Left ventricle myocardium inferior (tissue), 1 donor: ENCODE measurements around the gene RYR2. TPM values are rescaled to one million over a fixed set of nuclear protein-coding genes. Genes with fewer than 3 reads are reported as not detected.

ENCODE experiments used
- DNase-seq: peaks from one replicate; pipeline ENCODE4 v3.0.0-alpha.2; 2020
- H3K27ac ChIP-seq: fragments of 200-600 bp; replicated peaks from 2 replicates; pipeline ENCODE4 v1.8.0; 2021
- H3K27me3 ChIP-seq: fragments of 200-600 bp; 2 replicates; pipeline ENCODE4 v1.8.0; 2021; ENCODE audit warnings: low read depth
- H3K36me3 ChIP-seq: fragments of 200-600 bp; 2 replicates; pipeline ENCODE4 v1.8.0; 2021
- H3K4me1 ChIP-seq: fragments of 200-600 bp; 2 replicates; pipeline ENCODE4 v1.8.0; 2021
- H3K4me3 ChIP-seq: fragments of 200-600 bp; 2 replicates; pipeline ENCODE4 v1.8.0; 2021; ENCODE audit warnings: mild to moderate bottlenecking, moderate library complexity
- H3K9me3 ChIP-seq: fragments of 200-600 bp; replicated peaks from 2 replicates; pipeline ENCODE4 v1.8.0; 2021
- CTCF ChIP-seq: fragments of 200-600 bp; IDR thresholded peaks from 2 replicates; pipeline ENCODE4 v1.8.0; 2021; ENCODE audit warnings: antibody characterized with exemption, mild to moderate bottlenecking, borderline replicate concordance
- intact Hi-C: fragments of 100-400 bp; cut with micrococcal nuclease; formaldehyde crosslinking; loops from one replicate; pipeline ENCODE4 v1.11.0; 2022
- total RNA-seq: library from RNA; stranded (reverse); fragmentation: NEBNext Ultra II Directional; extraction: Animal tissue kit (Norgen Biotek cat#: 25700); gene quantifications from one replicate; pipeline ENCODE4 v1.2.1, GENCODE V29; 2021
- donor health status: DM: no; HTN: yes; CAD: no; lungs with severe emphysema.

RYR2 gene
- total RNA-seq, 1 donor from 2014 or later: 783 TPM

- TF ChIP-seq CTCF: no peak
- Histone ChIP-seq H3K27me3 (no peaks in the 10 kb centered on the region), H3K36me3 (peaks cover 28% of the 10 kb centered on the region), H3K27ac (peak overlapping the region; percentile 34), H3K4me1 (peaks cover 56% of the 10 kb centered on the region), H3K4me3 (no peak overlapping the region), H3K9me3 (no peaks in the 10 kb centered on the region)
- intact Hi-C loops: no loop called here
- DNase-seq: no peak
These were observed 732.3 kb downstream of the RYR2 start for GRCh38 chr1:237774246-237774645.

GRCh38 chr1:237779356-237779755 is 737.4 kb downstream of the RYR2 start:
- Histone ChIP-seq H3K36me3 (peaks cover 34% of the 10 kb centered on the region), H3K27ac (no peak overlapping the region), H3K9me3 (no peaks in the 10 kb centered on the region), H3K4me3 (no peak overlapping the region), H3K27me3 (no peaks in the 10 kb centered on the region), H3K4me1 (peaks cover 30% of the 10 kb centered on the region)
- no peak for TF ChIP-seq CTCF
- no peak for DNase-seq
- intact Hi-C loops: no loop called here

- H3K9me3 ChIP-seq: no peaks in the 10 kb centered on the region
- peaks cover 59% of the 10 kb centered on the region for H3K4me1 ChIP-seq
- no peaks in the 10 kb centered on the region for H3K27me3 ChIP-seq
- TF ChIP-seq CTCF: no peak
- intact Hi-C loops: no loop called here
- no peak overlapping the region for H3K27ac ChIP-seq
- peaks cover 49% of the 10 kb centered on the region for H3K36me3 ChIP-seq
- no peak overlapping the region for H3K4me3 ChIP-seq
- DNase-seq: no peak
These were observed 744.2 kb downstream of the RYR2 start for GRCh38 chr1:237786066-237786719.

GRCh38 chr1:237788069-237788468 is 746.1 kb downstream of the RYR2 start:
- H3K9me3 ChIP-seq: no peaks in the 10 kb centered on the region
- H3K27me3 ChIP-seq: no peaks in the 10 kb centered on the region
- no peak overlapping the region for H3K27ac ChIP-seq
- no peak for TF ChIP-seq CTCF
- H3K4me3 ChIP-seq: no peak overlapping the region
- peaks cover 61% of the 10 kb centered on the region for H3K36me3 ChIP-seq
- DNase-seq: no peak
- peaks cover 64% of the 10 kb centered on the region for H3K4me1 ChIP-seq
- intact Hi-C loops: no loop called here

- no peaks in the 10 kb centered on the region for H3K9me3 ChIP-seq
- peak overlapping the region; percentile 2 for H3K27ac ChIP-seq
- no peak for TF ChIP-seq CTCF
- peaks cover 67% of the 10 kb centered on the region for H3K36me3 ChIP-seq
- no peaks in the 10 kb centered on the region for H3K27me3 ChIP-seq
- intact Hi-C loops: no loop called here
- H3K4me3 ChIP-seq: no peak overlapping the region
- H3K4me1 ChIP-seq: peaks cover 59% of the 10 kb centered on the region
- DNase-seq: no peak
These were observed 747.6 kb downstream of the RYR2 start for GRCh38 chr1:237789619-237790018.
